ENCODE measurements around the gene CMSS1. TPM values are rescaled to one million over a fixed set of nuclear protein-coding genes. Genes with fewer than 3 reads are reported as not detected.

The CMSS1 gene
- total RNA-seq: 34.8 TPM
- long read RNA-seq, transcript CMSS1-205 (10 exons, 1,056 nt): major isoform, 5 of 21 reads
- long read RNA-seq, partial matches to known transcripts: 2 of 21 reads
- long read RNA-seq, other reads (novel, unspliced or antisense): 14 of 21 reads

DNA sequence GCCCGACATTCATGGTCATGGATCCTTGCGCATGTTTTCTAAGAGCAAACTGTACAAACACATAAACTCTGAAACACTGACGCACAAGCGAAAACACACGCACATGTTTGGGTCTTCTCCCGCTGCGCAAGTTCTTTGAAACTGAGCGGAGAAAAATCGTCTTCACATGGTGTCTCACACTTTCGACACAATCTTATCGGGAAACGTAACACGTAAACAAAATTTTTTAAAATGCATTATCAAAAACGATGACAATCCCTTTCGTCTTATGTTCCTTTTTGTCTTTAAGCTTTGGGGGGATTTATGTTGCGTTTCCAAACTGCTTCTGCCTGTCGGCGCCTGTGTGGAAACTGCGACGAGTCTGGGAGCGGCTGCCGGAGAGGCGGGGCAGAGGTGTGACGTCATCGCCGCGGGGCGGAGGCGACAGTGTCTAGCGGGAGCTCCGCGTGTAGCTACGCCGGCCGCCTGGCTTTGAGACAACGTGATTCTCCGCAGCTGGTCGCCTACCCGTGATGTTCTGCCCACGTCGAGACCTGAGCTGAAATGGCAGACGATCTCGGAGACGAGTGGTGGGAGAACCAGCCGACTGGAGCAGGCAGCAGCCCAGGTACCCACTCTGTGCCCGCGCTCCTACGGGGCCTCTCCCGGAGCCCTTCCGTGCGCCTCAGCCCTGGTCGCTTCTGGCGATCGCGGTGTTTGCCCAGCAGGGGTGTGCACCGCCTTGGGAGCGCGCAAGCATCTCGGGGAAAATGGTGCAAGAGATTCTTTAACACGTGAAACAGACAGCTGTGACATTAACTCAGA lies at the start of gene CMSS1:
CMSS1 (plus strand) TSS at position 426 of the 804 bp plus-strand sequence.
- TF ChIP-seq, protein P1, sequence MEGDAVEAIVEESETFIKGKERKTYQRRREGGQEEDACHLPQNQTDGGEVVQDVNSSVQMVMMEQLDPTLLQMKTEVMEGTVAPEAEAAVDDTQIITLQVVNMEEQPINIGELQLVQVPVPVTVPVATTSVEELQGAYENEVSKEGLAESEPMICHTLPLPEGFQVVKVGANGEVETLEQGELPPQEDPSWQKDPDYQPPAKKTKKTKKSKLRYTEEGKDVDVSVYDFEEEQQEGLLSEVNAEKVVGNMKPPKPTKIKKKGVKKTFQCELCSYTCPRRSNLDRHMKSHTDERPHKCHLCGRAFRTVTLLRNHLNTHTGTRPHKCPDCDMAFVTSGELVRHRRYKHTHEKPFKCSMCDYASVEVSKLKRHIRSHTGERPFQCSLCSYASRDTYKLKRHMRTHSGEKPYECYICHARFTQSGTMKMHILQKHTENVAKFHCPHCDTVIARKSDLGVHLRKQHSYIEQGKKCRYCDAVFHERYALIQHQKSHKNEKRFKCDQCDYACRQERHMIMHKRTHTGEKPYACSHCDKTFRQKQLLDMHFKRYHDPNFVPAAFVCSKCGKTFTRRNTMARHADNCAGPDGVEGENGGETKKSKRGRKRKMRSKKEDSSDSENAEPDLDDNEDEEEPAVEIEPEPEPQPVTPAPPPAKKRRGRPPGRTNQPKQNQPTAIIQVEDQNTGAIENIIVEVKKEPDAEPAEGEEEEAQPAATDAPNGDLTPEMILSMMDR (IDR thresholded peaks at IDR 0.05; ENCODE audit: borderline replicate concordance): peak; percentile 40
- H3K4me1 ChIP-seq: peaks cover 23% of the 10 kb centered on the region
- intact Hi-C loops (cut with micrococcal nuclease): no loop called here
- H3K9me3 ChIP-seq (replicated peaks): no peaks in the 10 kb centered on the region
- no peaks in the 10 kb centered on the region for H3K27me3 ChIP-seq (ENCODE audit: low read depth)
- peak within 1 kb of the TSS; percentile 84 for H3K27ac ChIP-seq (replicated peaks)
- H3K36me3 ChIP-seq: no peaks in the 10 kb centered on the region
- DNase-seq: peak; percentile 96
- H3K4me3 ChIP-seq: peak within 1 kb of the TSS; percentile 80

DNA sequence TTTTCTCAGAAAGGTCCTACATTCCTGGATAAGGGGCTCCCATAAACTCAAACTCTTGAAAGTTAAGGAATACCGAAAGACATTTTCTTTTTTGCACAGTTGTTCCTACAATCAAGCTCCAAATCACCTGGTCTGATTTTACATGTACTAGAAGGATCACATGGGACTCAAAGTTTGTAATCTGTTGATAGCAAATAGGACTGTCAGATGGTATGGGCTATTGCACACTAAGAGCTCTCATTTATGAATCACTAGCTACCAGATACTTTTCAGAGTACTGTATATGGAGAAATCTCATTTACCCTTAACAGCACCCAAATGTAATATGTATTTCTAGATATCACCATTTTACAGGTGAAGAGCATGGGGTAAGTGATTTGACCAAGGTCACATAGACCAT lies 49.5 kb upstream of the CMSS1 start:
- Histone ChIP-seq H3K27me3 (ENCODE audit: low read depth) (no peaks in the 10 kb centered on the region), H3K4me1 (peaks cover 11% of the 10 kb centered on the region), H3K4me3 (no peak overlapping the region), H3K9me3 (replicated peaks) (no peaks in the 10 kb centered on the region), H3K36me3 (no peaks in the 10 kb centered on the region), H3K27ac (replicated peaks) (no peak overlapping the region)
- TF ChIP-seq, protein P1 (IDR thresholded peaks at IDR 0.05; ENCODE audit: borderline replicate concordance): no peak
- intact Hi-C loops (cut with micrococcal nuclease): no loop called here
- DNase-seq: no peak

DNA sequence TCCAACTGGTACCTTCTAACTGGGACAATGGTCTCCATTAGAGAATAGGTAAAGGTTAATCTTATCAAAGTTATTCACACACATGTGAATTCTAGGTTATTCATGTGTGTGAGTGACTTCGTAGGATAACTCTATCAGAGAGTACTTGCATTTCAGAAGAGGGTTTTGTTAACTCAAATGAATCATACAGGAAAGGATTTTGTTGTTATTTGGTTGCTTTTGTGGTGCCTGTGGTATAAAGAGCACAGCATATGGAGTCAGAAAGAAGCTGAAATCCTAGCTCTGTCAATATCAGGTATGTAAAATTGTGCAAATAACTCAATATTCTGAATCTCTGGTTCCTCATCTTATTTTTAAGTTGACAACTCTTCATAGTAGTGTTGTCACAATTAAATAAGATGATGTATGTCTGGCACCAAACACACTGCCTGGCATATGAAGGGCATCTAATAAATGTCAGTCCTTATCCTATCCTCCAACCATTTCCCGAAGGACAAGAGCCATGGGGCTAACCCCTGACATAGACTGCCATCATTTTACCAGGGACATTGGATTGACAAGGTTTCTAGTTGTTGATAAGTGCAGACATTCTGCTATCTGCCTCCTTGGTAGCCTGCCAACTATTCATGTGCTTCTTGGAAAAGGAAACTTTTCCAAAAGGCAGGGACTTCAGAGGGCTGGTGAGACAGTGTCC lies 48.7 kb upstream of the CMSS1 start:
- Histone ChIP-seq H3K4me3 (no peak overlapping the region), H3K27me3 (ENCODE audit: low read depth) (no peaks in the 10 kb centered on the region), H3K27ac (replicated peaks) (no peak overlapping the region), H3K4me1 (peaks cover 10% of the 10 kb centered on the region), H3K9me3 (replicated peaks) (no peaks in the 10 kb centered on the region), H3K36me3 (no peaks in the 10 kb centered on the region)
- TF ChIP-seq, protein P1 (IDR thresholded peaks at IDR 0.05; ENCODE audit: borderline replicate concordance): no peak
- no peak for DNase-seq
- intact Hi-C loops (cut with micrococcal nuclease): no loop called here

DNA sequence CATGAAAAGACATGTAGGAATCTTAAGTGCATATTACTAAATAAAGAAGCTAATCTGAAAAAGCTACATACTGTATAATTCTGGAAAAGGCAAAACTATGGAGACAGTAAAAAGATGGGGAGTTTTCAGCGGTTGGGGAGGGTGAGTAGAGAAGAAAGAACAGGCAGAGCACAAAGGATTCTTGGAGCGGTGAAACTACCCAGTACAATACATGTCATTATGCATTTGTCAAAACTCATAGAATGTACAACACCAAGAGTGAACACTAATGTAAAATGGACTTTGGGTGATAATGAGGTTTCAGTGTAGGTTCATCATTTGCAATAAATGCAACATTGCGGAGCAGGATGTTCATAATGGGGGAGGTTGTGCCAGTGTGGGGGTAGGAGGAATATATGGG lies 45.5 kb upstream of the CMSS1 start:
- Histone ChIP-seq H3K27me3 (ENCODE audit: low read depth) (no peaks in the 10 kb centered on the region), H3K27ac (replicated peaks) (no peak overlapping the region), H3K9me3 (replicated peaks) (no peaks in the 10 kb centered on the region), H3K4me3 (no peak overlapping the region), H3K36me3 (no peaks in the 10 kb centered on the region), H3K4me1 (no peaks in the 10 kb centered on the region)
- DNase-seq: no peak
- intact Hi-C loops (cut with micrococcal nuclease): no loop called here
- TF ChIP-seq, protein P1 (IDR thresholded peaks at IDR 0.05; ENCODE audit: borderline replicate concordance): no peak

DNA sequence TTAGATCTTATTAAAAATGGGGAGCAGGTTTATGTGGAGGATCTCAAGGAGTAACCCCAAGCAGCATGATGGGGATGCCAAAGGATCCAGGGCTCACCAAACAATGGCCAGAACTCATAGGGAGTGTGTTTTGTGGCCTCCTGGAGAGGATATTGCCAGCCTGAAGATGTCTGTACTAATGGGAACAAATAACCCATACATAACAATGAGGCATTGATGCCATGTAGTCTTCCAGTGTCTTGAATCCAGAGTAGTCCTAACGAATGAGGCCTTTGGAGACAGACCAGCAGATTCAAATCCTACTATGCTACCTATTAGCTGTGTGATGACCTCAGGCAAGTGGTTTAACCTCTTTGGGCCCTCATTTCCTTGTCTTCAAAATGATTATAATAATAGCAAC lies 45.0 kb upstream of the CMSS1 start:
- TF ChIP-seq, protein P1 (IDR thresholded peaks at IDR 0.05; ENCODE audit: borderline replicate concordance): no peak
- no peak for DNase-seq
- no peaks in the 10 kb centered on the region for H3K27me3 ChIP-seq (ENCODE audit: low read depth)
- H3K27ac ChIP-seq (replicated peaks): no peak overlapping the region
- no peaks in the 10 kb centered on the region for H3K4me1 ChIP-seq
- intact Hi-C loops (cut with micrococcal nuclease): no loop called here
- H3K9me3 ChIP-seq (replicated peaks): no peaks in the 10 kb centered on the region
- no peak overlapping the region for H3K4me3 ChIP-seq
- no peaks in the 10 kb centered on the region for H3K36me3 ChIP-seq

Data from left ventricle myocardium inferior (tissue), 1 donor.